ENCODE data around the gene ABR.

The ABR gene

DNA sequence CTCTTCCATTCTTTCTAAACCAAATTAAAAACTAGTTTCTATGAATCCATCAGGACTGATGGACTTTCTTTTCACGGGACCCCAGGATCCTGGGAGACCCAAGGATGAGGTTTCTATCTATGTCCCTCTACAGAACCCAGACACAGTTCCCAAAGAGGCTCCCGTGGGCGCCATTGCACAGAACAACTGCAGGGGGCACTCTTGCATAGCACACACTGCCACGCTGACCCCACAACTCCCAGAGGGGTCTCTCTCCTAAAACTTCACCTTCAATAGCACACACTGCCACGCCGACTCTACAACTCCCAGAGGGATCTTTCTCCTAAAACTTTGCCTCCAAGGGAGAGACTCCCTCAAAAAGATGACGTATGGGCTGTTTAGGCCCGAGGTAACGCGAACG is 9.0 kb downstream of the ABR start:
- TF ChIP-seq, protein P1, sequence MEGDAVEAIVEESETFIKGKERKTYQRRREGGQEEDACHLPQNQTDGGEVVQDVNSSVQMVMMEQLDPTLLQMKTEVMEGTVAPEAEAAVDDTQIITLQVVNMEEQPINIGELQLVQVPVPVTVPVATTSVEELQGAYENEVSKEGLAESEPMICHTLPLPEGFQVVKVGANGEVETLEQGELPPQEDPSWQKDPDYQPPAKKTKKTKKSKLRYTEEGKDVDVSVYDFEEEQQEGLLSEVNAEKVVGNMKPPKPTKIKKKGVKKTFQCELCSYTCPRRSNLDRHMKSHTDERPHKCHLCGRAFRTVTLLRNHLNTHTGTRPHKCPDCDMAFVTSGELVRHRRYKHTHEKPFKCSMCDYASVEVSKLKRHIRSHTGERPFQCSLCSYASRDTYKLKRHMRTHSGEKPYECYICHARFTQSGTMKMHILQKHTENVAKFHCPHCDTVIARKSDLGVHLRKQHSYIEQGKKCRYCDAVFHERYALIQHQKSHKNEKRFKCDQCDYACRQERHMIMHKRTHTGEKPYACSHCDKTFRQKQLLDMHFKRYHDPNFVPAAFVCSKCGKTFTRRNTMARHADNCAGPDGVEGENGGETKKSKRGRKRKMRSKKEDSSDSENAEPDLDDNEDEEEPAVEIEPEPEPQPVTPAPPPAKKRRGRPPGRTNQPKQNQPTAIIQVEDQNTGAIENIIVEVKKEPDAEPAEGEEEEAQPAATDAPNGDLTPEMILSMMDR (conservative IDR thresholded peaks at IDR 0.05; ENCODE audit: low read length): no peak
- DNase-seq (ENCODE audit: low read depth): no peak
- H3K4me3 ChIP-seq (ENCODE audit: low read length): no peak overlapping the region

DNA sequence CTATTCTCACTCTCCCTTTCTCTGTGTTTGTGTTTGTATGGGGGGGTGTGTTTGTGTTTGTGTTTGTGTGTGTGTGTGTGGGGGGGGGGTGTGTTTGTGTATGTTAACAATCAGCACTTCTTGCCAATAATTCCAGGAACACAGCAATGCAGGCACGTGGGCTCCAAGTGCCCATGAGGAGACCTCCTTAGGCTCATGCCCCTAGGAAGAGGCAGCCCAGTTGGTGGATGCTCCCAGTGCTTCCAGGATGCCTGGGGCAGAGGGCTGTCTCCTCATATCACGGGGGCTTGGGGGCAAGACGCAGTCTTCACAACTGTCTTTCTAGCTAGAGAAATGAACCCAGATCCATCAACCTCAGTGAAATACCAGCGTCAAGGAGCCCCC is 9.9 kb downstream of the ABR start:
- H3K4me3 ChIP-seq (ENCODE audit: low read length): no peak overlapping the region
- DNase-seq (ENCODE audit: low read depth): no peak
- TF ChIP-seq, protein P1 (conservative IDR thresholded peaks at IDR 0.05; ENCODE audit: low read length): no peak

DNA sequence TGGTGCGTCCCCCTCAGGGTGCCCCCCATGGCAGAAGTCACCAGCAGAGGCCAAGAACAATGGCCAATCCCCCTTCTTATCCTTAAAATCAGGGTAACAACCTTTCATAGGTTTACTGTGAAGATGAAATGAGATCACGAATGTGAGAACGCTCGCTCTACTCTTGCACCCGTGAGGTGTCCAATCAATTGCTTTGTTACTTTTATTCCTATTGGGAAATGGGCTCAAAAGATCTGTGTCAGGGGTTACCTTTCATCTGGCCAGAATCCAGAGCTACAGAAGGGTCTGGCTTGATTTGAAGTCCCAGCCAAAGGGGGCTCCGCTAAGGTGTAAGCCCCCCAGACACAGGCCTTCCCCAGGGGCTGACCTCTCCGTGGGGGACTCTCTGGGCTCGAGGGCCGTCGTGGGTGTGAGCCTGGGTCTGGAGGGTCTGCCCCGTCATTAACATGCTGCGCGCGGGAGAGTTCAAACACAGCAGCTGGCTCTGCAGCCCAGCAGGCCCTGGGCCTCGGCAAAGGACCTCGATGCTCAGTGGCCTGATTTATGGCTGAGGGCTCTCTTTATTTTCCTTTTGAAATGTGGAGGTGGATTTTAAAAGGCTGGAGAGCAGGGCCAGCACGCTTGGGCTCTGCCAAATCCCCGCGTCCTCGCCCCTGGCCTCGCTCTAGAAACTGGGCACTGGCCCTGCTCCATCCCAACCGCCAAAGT is 10.4 kb downstream of the ABR start:
- TF ChIP-seq, protein P1 (conservative IDR thresholded peaks at IDR 0.05; ENCODE audit: low read length): no peak

DNA sequence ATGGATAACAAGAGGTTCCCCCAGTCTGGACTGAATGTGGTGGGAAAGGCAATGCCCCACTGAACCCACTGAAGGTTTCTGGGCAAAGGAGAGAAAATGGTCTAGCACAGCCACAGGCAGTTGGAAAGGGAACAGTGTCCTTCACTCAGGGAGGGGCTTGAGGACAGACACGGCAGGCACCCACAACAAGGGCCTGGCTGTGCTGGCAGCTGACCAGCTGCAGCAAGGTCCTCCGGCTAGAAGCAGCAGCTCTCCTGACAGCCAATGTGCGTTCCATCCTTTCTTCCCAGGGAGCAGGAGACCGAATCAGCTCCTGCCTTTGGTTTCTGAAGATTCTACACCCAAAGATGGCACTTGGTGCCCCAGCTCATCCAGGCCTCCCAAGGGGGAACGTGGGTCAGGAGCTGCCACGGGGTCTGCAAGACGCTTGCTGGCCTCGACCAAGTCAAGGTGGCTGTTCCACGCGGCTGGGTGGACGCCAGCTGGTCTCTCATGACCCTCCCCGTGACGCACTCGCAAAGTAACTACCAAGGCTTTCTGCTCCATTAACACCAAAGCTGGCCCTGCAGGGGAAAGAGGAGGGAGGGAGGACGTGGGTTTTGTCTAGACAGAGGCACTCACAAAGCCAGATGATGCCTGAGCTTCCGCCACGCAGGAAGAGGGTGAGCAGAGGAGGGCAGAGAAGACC is 11.1 kb downstream of the ABR start:
- H3K4me3 ChIP-seq (ENCODE audit: low read length): no peak overlapping the region
- DNase-seq (ENCODE audit: low read depth): no peak
- TF ChIP-seq, protein P1 (conservative IDR thresholded peaks at IDR 0.05; ENCODE audit: low read length): no peak

More for the DNA sequence above, 10.4 kb downstream of the ABR start:
- no peak for DNase-seq (ENCODE audit: low read depth)
- H3K4me3 ChIP-seq (ENCODE audit: low read length): no peak overlapping the region

DNA sequence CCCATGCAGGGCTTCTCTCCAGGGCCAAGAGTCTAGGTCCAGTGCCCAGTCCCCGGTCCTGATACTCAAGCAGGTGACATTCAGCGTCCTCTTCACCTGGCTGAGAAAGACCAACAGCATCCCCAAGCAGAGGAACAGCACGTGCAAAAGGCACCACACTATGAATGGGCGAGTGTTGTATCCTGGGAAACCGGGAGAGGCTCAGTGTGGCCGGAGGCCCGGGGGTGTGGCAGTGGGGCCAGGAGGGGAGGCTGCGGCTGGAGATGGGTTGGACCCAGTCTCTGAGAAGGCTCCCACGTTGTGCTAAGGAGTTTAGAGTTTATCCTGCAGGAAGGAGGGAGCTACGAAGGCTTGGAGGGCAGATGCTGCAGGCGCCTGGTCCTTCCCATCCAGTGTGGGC is 13.5 kb downstream of the ABR start:
- no peak overlapping the region for H3K4me3 ChIP-seq (ENCODE audit: low read length)
- TF ChIP-seq, protein P1 (conservative IDR thresholded peaks at IDR 0.05; ENCODE audit: low read length): no peak
- DNase-seq (ENCODE audit: low read depth): no peak

DNA sequence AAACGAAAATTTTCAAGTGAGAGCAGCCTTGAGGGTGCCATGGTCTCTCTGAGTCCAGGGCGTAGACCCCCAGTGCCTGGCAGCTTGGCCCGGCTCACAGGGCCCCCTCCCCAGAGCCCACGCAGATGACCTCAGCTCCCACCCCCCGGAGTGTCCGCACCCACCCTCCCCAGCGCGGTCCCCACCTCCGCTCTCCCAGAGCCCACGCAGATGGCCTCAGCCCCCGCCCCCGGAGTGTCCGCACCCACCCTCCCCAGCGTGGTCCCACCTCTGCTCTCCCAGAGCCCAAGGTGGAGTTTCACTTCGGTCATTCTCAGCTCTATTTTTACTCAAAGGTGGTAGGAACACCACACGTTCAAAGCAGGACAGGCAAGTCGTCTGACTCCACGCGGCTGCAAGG is 13.9 kb downstream of the ABR start:
- TF ChIP-seq, protein P1 (conservative IDR thresholded peaks at IDR 0.05; ENCODE audit: low read length): no peak
- no peak overlapping the region for H3K4me3 ChIP-seq (ENCODE audit: low read length)
- DNase-seq (ENCODE audit: low read depth): no peak

Measured in AG10803 (cell line).